SIG-M5 treated with dmso at 0.1 percent for 504 hours (cell line): ENCODE results near the gene CSN1S1.

Experiments used
- DNase-seq: peaks from one replicate; lab custom pipeline; 2025; ENCODE audit not compliant: unreplicated experiment; lab: John Stamatoyannopoulos, UW

The CSN1S1 gene

GRCh38 chr4:69991016-69991415 is 60.1 kb downstream of the CSN1S1 start:
- DNase-seq = no peak

GRCh38 chr4:69994782-69995181 is 63.9 kb downstream of the CSN1S1 start:
- no peak for DNase-seq

- no peak for DNase-seq
Measured at GRCh38 chr4:69995526-69996016, 64.7 kb downstream of the CSN1S1 start, which contains the start of gene STATH. Gene STATH (plus strand): TSS chr4:69995966. CDS start chr4:69998438, 2,472 bp downstream.
